ENCODE results near the gene ATP6V1C2.
"Not testable (repeated sequence)": the region's sequence is repeated elsewhere in the genome, so short reads cannot be mapped to it uniquely, and the experiment has no call there.

Gene ATP6V1C2

GRCh38 chr2:10788855-10789254 is 67.4 kb downstream of the ATP6V1C2 start:
- FAIRE-seq = no peak

GRCh38 chr2:10790228-10790973 is 69.0 kb downstream of the ATP6V1C2 start:
- no peak for FAIRE-seq

GRCh38 chr2:10792001-10792634 is 70.7 kb downstream of the ATP6V1C2 start:
- FAIRE-seq = no peak

- no peak for FAIRE-seq
These were observed 71.4 kb downstream of the ATP6V1C2 start for GRCh38 chr2:10792660-10793400.

- no peak for FAIRE-seq
These were observed 72.4 kb downstream of the ATP6V1C2 start for GRCh38 chr2:10793816-10794215.

GRCh38 chr2:10794876-10795275 is 73.4 kb downstream of the ATP6V1C2 start:
- no peak for FAIRE-seq

GRCh38 chr2:10795508-10796046 is 74.1 kb downstream of the ATP6V1C2 start:
- FAIRE-seq = no peak

GRCh38 chr2:10796703-10797102 is 75.3 kb downstream of the ATP6V1C2 start:
- no peak for FAIRE-seq

GRCh38 chr2:10798783-10799182 is 77.4 kb downstream of the ATP6V1C2 start:
- no peak for FAIRE-seq

- FAIRE-seq = no peak
These were observed 78.7 kb downstream of the ATP6V1C2 start for GRCh38 chr2:10800163-10800562.

GRCh38 chr2:10802657-10803056 is 81.2 kb downstream of the ATP6V1C2 start:
- no peak for FAIRE-seq

GRCh38 chr2:10805990-10806389 is 84.6 kb downstream of the ATP6V1C2 start:
- not testable (repeated sequence) for FAIRE-seq

GRCh38 chr2:10806543-10806942 is 85.1 kb downstream of the ATP6V1C2 start:
- FAIRE-seq = no peak

- no peak for FAIRE-seq
These were observed 89.1 kb downstream of the ATP6V1C2 start for GRCh38 chr2:10810202-10811161.

GRCh38 chr2:10811517-10811916 is 90.1 kb downstream of the ATP6V1C2 start:
- FAIRE-seq = no peak

GRCh38 chr2:10812362-10813162 is 91.1 kb downstream of the ATP6V1C2 start, which contains the start of gene PDIA6:
Gene PDIA6, minus strand, starts transcription at chr2:10812785. Its CDS starts 89 bp downstream, at chr2:10812696.
- FAIRE-seq = no peak

- FAIRE-seq = not testable (repeated sequence)
These were observed 92.0 kb downstream of the ATP6V1C2 start for GRCh38 chr2:10813163-10814138.

GRCh38 chr2:10814142-10814541 is 92.7 kb downstream of the ATP6V1C2 start:
- no peak for FAIRE-seq

GRCh38 chr2:10814571-10815331 is 93.3 kb downstream of the ATP6V1C2 start:
- FAIRE-seq = no peak
